Natural killer cell (primary cell): Measurements from ENCODE around the gene LMO7. TPM values are rescaled to one million over a fixed set of nuclear protein-coding genes. Genes with fewer than 3 reads are reported as not detected.

Source experiments
- ATAC-seq, 3 donors: fragments of 150-1000 bp in 2 of 3; fragments of 200-7000 bp in 1 of 3; cut with Tn5 transposase; 1 replicate in 1 of 3; 2 replicates in 2 of 3; pipeline ENCODE4 v1.10.0; 2021; ENCODE audit warnings: mild to moderate bottlenecking in 2 of 3, moderate library complexity in 2 of 3
- DNase-seq, 2 donors: peaks; one replicate each; pipeline versions ENCODE4 v3.0.0 to v3.0.0-alpha.2; 2013 to 2021; ENCODE audit warnings: mixed read lengths in 1 of 2
- H3K27ac ChIP-seq: one replicate; pipeline ENCODE4 v1.5.1; 2013; ENCODE audit warnings: mild to moderate bottlenecking, low read length
- H3K27me3 ChIP-seq: one replicate; pipeline ENCODE4 v1.6.1; 2013; ENCODE audit warnings: low read length; ENCODE audit not compliant: control insufficient read depth, insufficient read depth
- H3K36me3 ChIP-seq: one replicate; pipeline ENCODE4 v1.6.1; 2013; ENCODE audit warnings: low read length; ENCODE audit not compliant: control insufficient read depth, insufficient read depth
- H3K4me1 ChIP-seq: one replicate; pipeline ENCODE4 v1.6.1; 2013; ENCODE audit warnings: low read length; ENCODE audit not compliant: control insufficient read depth, insufficient read depth
- H3K4me3 ChIP-seq: one replicate; pipeline ENCODE4 v1.5.1; 2013; ENCODE audit warnings: low read length
- H3K9me3 ChIP-seq: one replicate; pipeline ENCODE4 v1.6.1; 2013; ENCODE audit warnings: low read length; ENCODE audit not compliant: control insufficient read depth, insufficient read depth
- H3K27ac Mint-ChIP-seq, 2 donors: one replicate each; pipeline ENCODE4 v1.8.0; 2022; ENCODE audit warnings: mild to moderate bottlenecking in 2 of 2, mixed read lengths in 2 of 2, moderate library complexity in 1 of 2
- H3K27me3 Mint-ChIP-seq, 2 donors: one replicate each; pipeline ENCODE4 v1.8.0; 2022; ENCODE audit warnings: low read depth in 2 of 2, mixed read lengths in 2 of 2
- H3K36me3 Mint-ChIP-seq: one replicate; pipeline ENCODE4 v1.8.0; 2022; ENCODE audit warnings: mixed read lengths
- H3K4me1 Mint-ChIP-seq, 2 donors: one replicate each; pipeline ENCODE4 v1.8.0; 2022; ENCODE audit warnings: mixed read lengths in 2 of 2
- H3K4me3 Mint-ChIP-seq: one replicate; pipeline ENCODE4 v1.8.0; 2022; ENCODE audit warnings: mild to moderate bottlenecking, moderate library complexity, mixed read lengths
- H3K9me3 Mint-ChIP-seq, 2 donors: one replicate each; pipeline ENCODE4 v1.8.0; 2022; ENCODE audit warnings: mixed read lengths in 2 of 2
- CTCF ChIP-seq: fragments of 200-600 bp; IDR thresholded peaks from one replicate; pipeline ENCODE4 v1.8.0; 2022; ENCODE audit warnings: antibody characterized with exemption
- WGBS: methylation state at CpG from one replicate; pipeline ENCODE4 v1.1.7; 2013; ENCODE audit warnings: missing lambda C conversion rate; ENCODE audit not compliant: insufficient coverage; 5-methylcytosine and 5-hydroxymethylcytosine counted together
- intact Hi-C: fragments of 100-400 bp; cut with micrococcal nuclease; formaldehyde crosslinking; loops from one replicate; pipeline ENCODE4 v1.14.2; 2022
- total RNA-seq, 4 donors: library from RNA; stranded (reverse); fragments of 120-200 nt in 1 of 4; gene quantifications; one replicate each; pipeline versions ENCODE4 v1.2.3 to v1.2.4, GENCODE V29; 2013 to 2022

Gene LMO7
- total RNA-seq, 3 donors from 2014 or later (not counting 1 experiment from before 2014, with no cell fraction given) = 5.5 to 10.4 (median 7.9) TPM

GRCh38 chr13:75647126-75647784, 11.1 kb downstream of the LMO7 start:
- H3K36me3 ChIP-seq = no peaks in the 10 kb centered on the region
- no CpG with 5 or more reads among the region's 1 CpG for WGBS
- intact Hi-C loops = no loop called here
- ATAC-seq (no peak), DNase-seq (no peak)
- Mint-ChIP-seq H3K36me3 (no peaks in the 10 kb centered on the region), H3K4me1 (no peaks in the 10 kb centered on the region), H3K27me3 (no peaks in the 10 kb centered on the region), H3K9me3 (no peaks in the 10 kb centered on the region), H3K27ac (no peak overlapping the region), H3K4me3 (no peak overlapping the region)
- H3K4me1 ChIP-seq = no peaks in the 10 kb centered on the region
- H3K9me3 ChIP-seq = no peaks in the 10 kb centered on the region
- TF ChIP-seq CTCF = no peak
- H3K4me3 ChIP-seq = no peak overlapping the region
- no peak overlapping the region for H3K27ac ChIP-seq
- no peaks in the 10 kb centered on the region for H3K27me3 ChIP-seq

GRCh38 chr13:75648446-75648845, 12.3 kb downstream of the LMO7 start:
- Histone ChIP-seq H3K9me3 (no peaks in the 10 kb centered on the region), H3K4me3 (no peak overlapping the region), H3K27me3 (no peaks in the 10 kb centered on the region), H3K4me1 (no peaks in the 10 kb centered on the region), H3K27ac (no peak overlapping the region), H3K36me3 (no peaks in the 10 kb centered on the region)
- intact Hi-C loops = no loop called here
- WGBS = 97% methylated on average over 2 of the region's 2 CpGs
- Mint-ChIP-seq H3K9me3 (no peaks in the 10 kb centered on the region), H3K27me3 (no peaks in the 10 kb centered on the region), H3K36me3 (no peaks in the 10 kb centered on the region), H3K27ac (no peak overlapping the region), H3K4me1 (no peaks in the 10 kb centered on the region), H3K4me3 (no peak overlapping the region)
- ATAC-seq (no peak), DNase-seq (no peak)
- TF ChIP-seq CTCF = no peak

- ATAC-seq (no peak), DNase-seq (no peak)
- H3K9me3 Mint-ChIP-seq = no peaks in the 10 kb centered on the region
- H3K4me1 Mint-ChIP-seq = no peaks in the 10 kb centered on the region
- Histone ChIP-seq H3K4me1 (no peaks in the 10 kb centered on the region), H3K27me3 (no peaks in the 10 kb centered on the region), H3K27ac (no peak overlapping the region), H3K36me3 (no peaks in the 10 kb centered on the region), H3K9me3 (no peaks in the 10 kb centered on the region), H3K4me3 (no peak overlapping the region)
- no peak for TF ChIP-seq CTCF
- no peaks in the 10 kb centered on the region for H3K36me3 Mint-ChIP-seq
- H3K4me3 Mint-ChIP-seq = no peak overlapping the region
- H3K27ac Mint-ChIP-seq = no peak overlapping the region
- intact Hi-C loops = no loop called here
- H3K27me3 Mint-ChIP-seq = no peaks in the 10 kb centered on the region
- WGBS = 92% methylated on average over 2 of the region's 2 CpGs
Measured at GRCh38 chr13:75651013-75651412, 14.9 kb downstream of the LMO7 start.

GRCh38 chr13:75652726-75653125, 16.6 kb downstream of the LMO7 start:
- no peak overlapping the region for H3K4me3 ChIP-seq
- no peaks in the 10 kb centered on the region for H3K9me3 Mint-ChIP-seq
- intact Hi-C loops = no loop called here
- H3K4me3 Mint-ChIP-seq = no peak overlapping the region
- no peaks in the 10 kb centered on the region for H3K4me1 Mint-ChIP-seq
- no peak overlapping the region for H3K27ac Mint-ChIP-seq
- H3K9me3 ChIP-seq = no peaks in the 10 kb centered on the region
- DNase-seq (no peak), ATAC-seq (no peak)
- H3K27me3 ChIP-seq = no peaks in the 10 kb centered on the region
- no peaks in the 10 kb centered on the region for H3K27me3 Mint-ChIP-seq
- no peak overlapping the region for H3K27ac ChIP-seq
- H3K4me1 ChIP-seq = no peaks in the 10 kb centered on the region
- no peaks in the 10 kb centered on the region for H3K36me3 Mint-ChIP-seq
- TF ChIP-seq CTCF = no peak
- H3K36me3 ChIP-seq = no peaks in the 10 kb centered on the region
- 90% methylated on average over 1 of the region's 2 CpGs for WGBS
